HepG2 (cell line): Measurements from ENCODE around the gene EYA2. TPM values are rescaled to one million over a fixed set of nuclear protein-coding genes. Genes with fewer than 3 reads are reported as not detected.

Experiments
- ATAC-seq: fragments of 200-7000 bp; cut with Tn5 transposase; 3 replicates; pipeline ENCODE4 v1.9.1; 2020; ENCODE audit warnings: mild to moderate bottlenecking, moderate library complexity
- BruUV-seq: library from RNA; stranded (reverse); fragments of 400-500 nt; replicated peaks from 2 replicates; lab custom pipeline; 2021; lab: Mats Ljungman, UMichigan
- CTCF ChIA-PET: fragments of 300-600 bp; formaldehyde crosslinking; extraction: SDS; loops from one replicate; lab custom pipeline; 2021; ENCODE audit warnings: low total read pairs, inconsistent platforms, low intra/inter-chr PET ratio; lab: Yijun Ruan, JAX
- POLR2A ChIA-PET: fragments of 350-600 bp; sonication (Branson Sonifier 250); formaldehyde crosslinking; loops from one replicate; lab custom pipeline; 2020; ENCODE audit warnings: antibody characterized with exemption, inconsistent platforms; lab: Yijun Ruan, JAX
- DNase-seq: peaks from one replicate; pipeline ENCODE4 v3.0.0-alpha.2; 2015; ENCODE audit warnings: low spot score
- FAIRE-seq: peaks from 3 replicates; lab custom pipeline; 2011; peaks lifted over from hg19 to GRCh38; lab: Jason Lieb, UNC
- H2AFZ ChIP-seq: one replicate; pipeline ENCODE4 v1.6.1; 2011; ENCODE audit warnings: low read length, inconsistent platforms
- H3K27ac ChIP-seq: fragments of 300-600 bp; 3 replicates; pipeline ENCODE4 v1.8.0; 2011; ENCODE audit warnings: mixed run types, mild to moderate bottlenecking, mixed read lengths, low read length, inconsistent platforms; ENCODE audit not compliant: insufficient read depth; ENCODE audit errors: extremely low read length
- H3K27me3 ChIP-seq, 2 experiments: fragments of 200-600 bp in 1 of 2; 2 replicates in 1 of 2; 3 replicates in 1 of 2; pipeline versions ENCODE4 v1.6.0 to v1.8.0; 2011; ENCODE audit warnings: low read length in 2 of 2, mild to moderate bottlenecking in 2 of 2, moderate library complexity in 2 of 2, inconsistent platforms in 1 of 2; ENCODE audit not compliant: insufficient read depth in 2 of 2, control insufficient read depth in 1 of 2
- H3K36me3 ChIP-seq, 2 experiments: fragments of 200-600 bp in 1 of 2; replicated peaks in 1 of 2; 2 replicates in 1 of 2; 3 replicates in 1 of 2; pipeline versions ENCODE4 v1.5.1 to v1.8.0; 2011; ENCODE audit warnings: low read length in 2 of 2, inconsistent platforms in 1 of 2; ENCODE audit not compliant: insufficient read depth in 2 of 2, control insufficient read depth in 1 of 2
- H3K4me1 ChIP-seq: 2 replicates; pipeline ENCODE4 v1.5.1; 2012; ENCODE audit warnings: low read length, inconsistent platforms; ENCODE audit not compliant: insufficient read depth
- H3K4me2 ChIP-seq: 2 replicates; pipeline ENCODE4 v1.6.0; 2011; ENCODE audit warnings: low read depth, low read length, inconsistent platforms
- H3K4me3 ChIP-seq, 3 experiments: fragments of 200-600 bp in 1 of 3; sonication (generic), shearing (Covaris generic) in 1 of 3; replicated peaks in 1 of 3; 2 replicates each; pipeline ENCODE4 v1.5.1; 2011 to 2016; ENCODE audit warnings: low read length in 3 of 3, inconsistent platforms in 2 of 3, low read depth in 2 of 3, mild to moderate bottlenecking in 2 of 3, control low read depth in 1 of 3, mixed read lengths in 1 of 3; ENCODE audit not compliant: insufficient read depth in 1 of 3
- H3K79me2 ChIP-seq: one replicate; pipeline ENCODE4 v1.6.1; 2011; ENCODE audit warnings: low read length, inconsistent platforms; ENCODE audit not compliant: insufficient read depth
- H3K9ac ChIP-seq: 2 replicates; pipeline ENCODE4 v1.6.0; 2011; ENCODE audit warnings: mild to moderate bottlenecking, low read depth, low read length, inconsistent platforms; ENCODE audit not compliant: insufficient read depth
- H3K9me3 ChIP-seq: 2 replicates; pipeline ENCODE4 v1.5.1; 2012; ENCODE audit warnings: mild to moderate bottlenecking, low read length
- H4K20me1 ChIP-seq: 2 replicates; pipeline ENCODE4 v1.6.0; 2011; ENCODE audit warnings: inconsistent platforms, mild to moderate bottlenecking, low read length, moderate library complexity; ENCODE audit not compliant: insufficient read depth
- EEA1 ChIP-seq: sonication (generic); formaldehyde crosslinking; IDR thresholded peaks from 2 replicates; pipeline ENCODE4 v1.5.1; 2020; ENCODE audit warnings: mild to moderate bottlenecking, missing genetic modification reagents, borderline replicate concordance
- HOXA5 ChIP-seq: sonication (generic); formaldehyde crosslinking; IDR thresholded peaks from 2 replicates; pipeline ENCODE4 v1.4.0; 2020; ENCODE audit warnings: missing genetic modification reagents
- IRX3 ChIP-seq: sonication (generic); formaldehyde crosslinking; IDR thresholded peaks from 2 replicates; pipeline ENCODE4 v1.8.1; 2023; ENCODE audit warnings: mild to moderate bottlenecking, low read depth, missing genetic modification reagents, borderline replicate concordance
- ISX ChIP-seq: sonication (generic); formaldehyde crosslinking; conservative IDR thresholded peaks from 2 replicates; pipeline ENCODE4 v1.5.0; 2020; ENCODE audit warnings: missing genetic modification reagents
- KDM5B ChIP-seq: sonication (generic); formaldehyde crosslinking; IDR thresholded peaks from 2 replicates; pipeline ENCODE4 v1.4.0; 2020; ENCODE audit warnings: missing genetic modification reagents, mild to moderate bottlenecking, borderline replicate concordance
- MTF1 ChIP-seq: sonication (generic); formaldehyde crosslinking; IDR thresholded peaks from 2 replicates; pipeline ENCODE4 v1.5.0; 2020; ENCODE audit warnings: missing genetic modification reagents
- NFATC3 ChIP-seq: sonication (generic); formaldehyde crosslinking; IDR thresholded peaks from 2 replicates; pipeline ENCODE4 v1.5.1; 2020; ENCODE audit warnings: mild to moderate bottlenecking, missing genetic modification reagents
- NR2F6 ChIP-seq, 2 experiments: IDR thresholded peaks; 2 replicates each; pipeline ENCODE4 v1.6.1; 2016; ENCODE audit warnings: antibody characterized with exemption in 1 of 2, mild to moderate bottlenecking in 1 of 2
- PCBP2 ChIP-seq: fragments of 200-400 bp; formaldehyde crosslinking; optimal IDR thresholded peaks from 2 replicates; pipeline ENCODE3; 2018; ENCODE audit warnings: low read length, low read depth; ENCODE audit not compliant: poor library complexity, severe bottlenecking
- RFX5 ChIP-seq: IDR thresholded peaks from 2 replicates; pipeline ENCODE4 v1.6.1; 2011; ENCODE audit warnings: low read depth, low read length, improper control_type of control experiment
- TCF12 ChIP-seq, 2 experiments: fragments of 450-650 bp in 1 of 2; sonication (generic) in 1 of 2; formaldehyde crosslinking in 1 of 2; IDR thresholded peaks; 2 replicates each; pipeline versions ENCODE4 v1.6.1 to v1.8.0; 2017 to 2022; ENCODE audit warnings: antibody characterized with exemption in 1 of 2, mild to moderate bottlenecking in 1 of 2, missing genetic modification reagents in 1 of 2, moderate library complexity in 1 of 2
- TP53 ChIP-seq: sonication (generic); formaldehyde crosslinking; conservative IDR thresholded peaks from 2 replicates; pipeline ENCODE4 v1.4.0; 2020; ENCODE audit warnings: missing genetic modification reagents
- U2AF1 ChIP-seq: fragments of 200-400 bp; formaldehyde crosslinking; optimal IDR thresholded peaks from 2 replicates; pipeline ENCODE3; 2017; ENCODE audit warnings: mild to moderate bottlenecking, low read depth, low read length
- ZFYVE20 ChIP-seq: sonication (generic); formaldehyde crosslinking; IDR thresholded peaks from 2 replicates; pipeline ENCODE4 v1.8.0; 2023; ENCODE audit warnings: low read depth, mild to moderate bottlenecking, moderate library complexity, missing genetic modification reagents, borderline replicate concordance
- ZNF280D ChIP-seq: sonication (generic); formaldehyde crosslinking; IDR thresholded peaks from 2 replicates; pipeline ENCODE4 v1.5.1; 2020; ENCODE audit warnings: mild to moderate bottlenecking, missing genetic modification reagents
- ZNF281 ChIP-seq: sonication (generic); formaldehyde crosslinking; IDR thresholded peaks from 2 replicates; pipeline ENCODE4 v1.4.0; 2020; ENCODE audit warnings: missing genetic modification reagents, borderline replicate concordance
- ZNF362 ChIP-seq: sonication (generic); formaldehyde crosslinking; IDR thresholded peaks from 2 replicates; pipeline ENCODE4 v1.4.0; 2020; ENCODE audit warnings: missing genetic modification reagents, mild to moderate bottlenecking, borderline replicate concordance
- ZNF782 ChIP-seq: sonication (generic); formaldehyde crosslinking; IDR thresholded peaks from 2 replicates; pipeline ENCODE4 v1.4.0; 2020; ENCODE audit warnings: missing genetic modification reagents, mild to moderate bottlenecking, borderline replicate concordance
- in situ Hi-C: cut with HindIII; loops from 2 replicates; pipeline ENCODE4 v1.10.0; 2017; ENCODE audit warnings: low pct_unique_long_range_greater_than_20kb; ENCODE audit not compliant: extremely low pct_ligation_motif_present
- intact Hi-C: fragments of 100-400 bp; cut with micrococcal nuclease; formaldehyde crosslinking; loops from one replicate; pipeline ENCODE4 v1.10.0; 2022; ENCODE audit not compliant: unreplicated experiment
- polyA plus RNA-seq, 8 experiments: library from polyadenylated mRNA; depleted of rRNA in 3 of 8; stranded (reverse) in 7 of 8; unstranded in 1 of 8; fragments of >200 nt; fragmentation: Illumina TruSeq in 4 of 8; extraction: Trizol in 4 of 8; gene quantifications; 2 replicates each; pipeline versions ENCODE4 v1.2.1 to v1.2.3, GENCODE V29; 2011 to 2016; ENCODE audit warnings: low read depth in 4 of 8, missing spikeins in 1 of 8, mixed read lengths in 1 of 8; ENCODE audit not compliant: insufficient read depth in 1 of 8
- total RNA-seq, 5 experiments: library from RNA; depleted of rRNA; stranded (reverse); fragments of >200 nt; fragmentation: Illumina TruSeq; extraction: Trizol; gene quantifications; 2 replicates each; pipeline ENCODE4 v1.2.3, GENCODE V29; 2016; ENCODE audit warnings: low read depth in 1 of 5

EYA2 gene
- total and polyA plus RNA-seq, 2 of the 13 experiments (the other 11 are each of a cell fraction or from before 2014, with no cell fraction given) = not detected

- H2AFZ ChIP-seq = no peak overlapping the region
- H3K27me3 ChIP-seq = peaks cover 11 to 29% of the 10 kb centered on the region in 2 experiments; a peak in 4 of 5 replicates
- intact Hi-C loops (no loop called here), in situ Hi-C loops (no loop called here)
- H3K4me3 ChIP-seq = no peak overlapping the region
- FAIRE-seq (no peak), DNase-seq (no peak), ATAC-seq (no peak)
- no TSS peak for BruUV-seq
- H3K27ac ChIP-seq = no peak overlapping the region
- no peaks in the 10 kb centered on the region for H3K36me3 ChIP-seq
- no peaks in the 10 kb centered on the region for H3K79me2 ChIP-seq
- no peak for TF ChIP-seq ZNF281 (CRISPR knock-in tag)
- no peak for TF ChIP-seq HOXA5
- no peak for TF ChIP-seq ZNF782 (CRISPR knock-in tag)
- TF ChIP-seq TP53 (CRISPR knock-in tag) = no peak
- TF ChIP-seq ZNF362 (CRISPR knock-in tag) = no peak
- no peak for TF ChIP-seq MTF1 (CRISPR knock-in tag)
- TF ChIP-seq ISX (CRISPR knock-in tag) = no peak
- TF ChIP-seq RFX5 = no peak
- no peak for TF ChIP-seq KDM5B (CRISPR knock-in tag)
- TF ChIP-seq NR2F6 (IDR thresholded peaks at IDR 0.05) = no peak
- TF ChIP-seq NR2F6 (CRISPR knock-in tag; IDR thresholded peaks at IDR 0.05) = no peak
- no peak for TF ChIP-seq EEA1 (CRISPR knock-in tag)
- TF ChIP-seq NFATC3 (CRISPR knock-in tag) = no peak
- no peak for TF ChIP-seq U2AF1
- TF ChIP-seq ZFYVE20 = no peak
- TF ChIP-seq PCBP2 = no peak
- no peak for TF ChIP-seq TCF12 (IDR thresholded peaks at IDR 0.05)
- TF ChIP-seq TCF12 (CRISPR knock-in tag; IDR thresholded peaks at IDR 0.05) = no peak
- no peak for TF ChIP-seq IRX3
- TF ChIP-seq ZNF280D (CRISPR knock-in tag) = no peak
- H3K4me1 ChIP-seq = no peaks in the 10 kb centered on the region
- no peak overlapping the region for H3K4me2 ChIP-seq
- no peak overlapping the region for H3K9ac ChIP-seq
- no peaks in the 10 kb centered on the region for H3K9me3 ChIP-seq
- POLR2A ChIA-PET = no interaction called here
- CTCF ChIA-PET = no interaction called here
- no peaks in the 10 kb centered on the region for H4K20me1 ChIP-seq
Observed at GRCh38 chr20:46981184-46981583, 86.5 kb downstream of the EYA2 start.
